GM18511 (cell line): ENCODE measurements around the gene IQSEC1.

Experiments
- ATAC-seq: cut with Tn5 transposase; IDR thresholded peaks from one replicate; pipeline ENCODE4 v1.9.1; 2021; ENCODE audit warnings: mild to moderate bottlenecking, moderate library complexity; ENCODE audit not compliant: unreplicated experiment

IQSEC1 gene

GRCh38 chr3:13070391-13071070 is 2.7 kb downstream of the IQSEC1 start:
- ATAC-seq = no peak

- peak; percentile 64 for ATAC-seq
Measured at GRCh38 chr3:13069495-13069894, 3.7 kb downstream of the IQSEC1 start.

GRCh38 chr3:13068269-13069010 is 4.8 kb downstream of the IQSEC1 start:
- no peak for ATAC-seq

GRCh38 chr3:13067778-13068177 is 5.5 kb downstream of the IQSEC1 start:
- no peak for ATAC-seq

- ATAC-seq = no peak
Measured at GRCh38 chr3:13066834-13067233, 6.4 kb downstream of the IQSEC1 start.

GRCh38 chr3:13066236-13066635 is 7.0 kb downstream of the IQSEC1 start:
- ATAC-seq = no peak

- ATAC-seq = no peak
Measured at GRCh38 chr3:13065727-13066126, 7.5 kb downstream of the IQSEC1 start.

GRCh38 chr3:13064964-13065363 is 8.3 kb downstream of the IQSEC1 start:
- ATAC-seq = no peak

GRCh38 chr3:13064159-13064868 is 8.9 kb downstream of the IQSEC1 start:
- ATAC-seq = no peak

GRCh38 chr3:13063225-13063624 is 10.0 kb downstream of the IQSEC1 start:
- ATAC-seq = no peak

- no peak for ATAC-seq
Measured at GRCh38 chr3:13062647-13063046, 10.6 kb downstream of the IQSEC1 start.

- ATAC-seq = no peak
Measured at GRCh38 chr3:13060341-13060910, 12.8 kb downstream of the IQSEC1 start.

- no peak for ATAC-seq
Measured at GRCh38 chr3:13058346-13059120, 14.7 kb downstream of the IQSEC1 start.

GRCh38 chr3:13057282-13058040 is 15.8 kb downstream of the IQSEC1 start:
- ATAC-seq = no peak

GRCh38 chr3:13055634-13056033 is 17.6 kb downstream of the IQSEC1 start:
- ATAC-seq = no peak

GRCh38 chr3:13054341-13055285 is 18.6 kb downstream of the IQSEC1 start:
- no peak for ATAC-seq

GRCh38 chr3:13053893-13054292 is 19.3 kb downstream of the IQSEC1 start:
- ATAC-seq = no peak

GRCh38 chr3:13053420-13053819 is 19.8 kb downstream of the IQSEC1 start:
- ATAC-seq = no peak
